SK-N-SH (cell line): ENCODE results near the gene FANCI.

Source experiments
- CTCF ChIP-seq: fragments of 200-600 bp; sonication (generic); IDR thresholded peaks from 2 replicates; pipeline ENCODE4 v1.6.1; 2017; ENCODE audit warnings: antibody characterized with exemption, mild to moderate bottlenecking, moderate library complexity
- EZH2phosphoT487 ChIP-seq: fragments of 200-600 bp; sonication (generic); IDR thresholded peaks from 2 replicates; pipeline ENCODE4 v1.6.1; 2017; ENCODE audit warnings: low read depth, mixed run types, mild to moderate bottlenecking, antibody characterized with exemption, moderate library complexity, borderline replicate concordance
- MAX ChIP-seq: IDR thresholded peaks from 2 replicates; pipeline ENCODE4 v1.4.0; 2012; ENCODE audit warnings: low read depth
- POLR2AphosphoS5 ChIP-seq: IDR thresholded peaks from 2 replicates; pipeline ENCODE4 v1.6.1; 2012; ENCODE audit warnings: low read depth, low read length
- USF2 ChIP-seq: fragments of 150-350 bp; IDR thresholded peaks from 2 replicates; pipeline ENCODE4 v1.6.1; 2017; ENCODE audit warnings: antibody characterized with exemption, low read length, low read depth, borderline replicate concordance

- TF ChIP-seq POLR2AphosphoS5: no peak
- no peak for TF ChIP-seq CTCF
- TF ChIP-seq EZH2phosphoT487: no peak
- no peak for TF ChIP-seq MAX
- no peak for TF ChIP-seq USF2
Observed at GRCh38 chr15:89325039-89325803, 81.4 kb downstream of the FANCI start.
